ENCODE measurements around the gene TAF15.

Gene TAF15

GRCh38 chr17:35786941-35787432 is 22.3 kb upstream of the TAF15 start:
- TF ChIP-seq CTCF (IDR thresholded peaks at IDR 0.05; ENCODE audit: low read depth, low read length): no peak
- no peak overlapping the region for H3K4me3 ChIP-seq (ENCODE audit: low read depth, low read length)

- no peak for TF ChIP-seq CTCF (IDR thresholded peaks at IDR 0.05; ENCODE audit: low read depth, low read length)
- H3K4me3 ChIP-seq (ENCODE audit: low read depth, low read length): no peak overlapping the region
Measured at GRCh38 chr17:35788477-35789368, 20.6 kb upstream of the TAF15 start.

- no peak for TF ChIP-seq CTCF (IDR thresholded peaks at IDR 0.05; ENCODE audit: low read depth, low read length)
- no peak overlapping the region for H3K4me3 ChIP-seq (ENCODE audit: low read depth, low read length)
Measured at GRCh38 chr17:35790841-35791240, 18.4 kb upstream of the TAF15 start.

- no peak for TF ChIP-seq CTCF (IDR thresholded peaks at IDR 0.05; ENCODE audit: low read depth, low read length)
- no peak overlapping the region for H3K4me3 ChIP-seq (ENCODE audit: low read depth, low read length)
Measured at GRCh38 chr17:35791681-35792350, 17.5 kb upstream of the TAF15 start.

- TF ChIP-seq CTCF (IDR thresholded peaks at IDR 0.05; ENCODE audit: low read depth, low read length): no peak
- no peak overlapping the region for H3K4me3 ChIP-seq (ENCODE audit: low read depth, low read length)
Measured at GRCh38 chr17:35793257-35793656, 16.0 kb upstream of the TAF15 start.

- no peak for TF ChIP-seq CTCF (IDR thresholded peaks at IDR 0.05; ENCODE audit: low read depth, low read length)
- H3K4me3 ChIP-seq (ENCODE audit: low read depth, low read length): peak within 1 kb of the TSS; percentile 58
Measured at GRCh38 chr17:35795007-35795870, 14.0 kb upstream of the TAF15 start, which contains the start of gene MMP28. Gene MMP28, minus strand, starts transcription at chr17:35795641. Its CDS starts 264 bp downstream, at chr17:35795377.

Measured in WI38 (cell line).